ENCODE results near the gene NPPB. TPM values are rescaled to one million over a fixed set of nuclear protein-coding genes. Genes with fewer than 3 reads are reported as not detected.

NPPB gene
- total and polyA plus RNA-seq, 9 of the 15 experiments (the other 6 are each of a cell fraction or from before 2014, with no cell fraction given) = not detected

DNA sequence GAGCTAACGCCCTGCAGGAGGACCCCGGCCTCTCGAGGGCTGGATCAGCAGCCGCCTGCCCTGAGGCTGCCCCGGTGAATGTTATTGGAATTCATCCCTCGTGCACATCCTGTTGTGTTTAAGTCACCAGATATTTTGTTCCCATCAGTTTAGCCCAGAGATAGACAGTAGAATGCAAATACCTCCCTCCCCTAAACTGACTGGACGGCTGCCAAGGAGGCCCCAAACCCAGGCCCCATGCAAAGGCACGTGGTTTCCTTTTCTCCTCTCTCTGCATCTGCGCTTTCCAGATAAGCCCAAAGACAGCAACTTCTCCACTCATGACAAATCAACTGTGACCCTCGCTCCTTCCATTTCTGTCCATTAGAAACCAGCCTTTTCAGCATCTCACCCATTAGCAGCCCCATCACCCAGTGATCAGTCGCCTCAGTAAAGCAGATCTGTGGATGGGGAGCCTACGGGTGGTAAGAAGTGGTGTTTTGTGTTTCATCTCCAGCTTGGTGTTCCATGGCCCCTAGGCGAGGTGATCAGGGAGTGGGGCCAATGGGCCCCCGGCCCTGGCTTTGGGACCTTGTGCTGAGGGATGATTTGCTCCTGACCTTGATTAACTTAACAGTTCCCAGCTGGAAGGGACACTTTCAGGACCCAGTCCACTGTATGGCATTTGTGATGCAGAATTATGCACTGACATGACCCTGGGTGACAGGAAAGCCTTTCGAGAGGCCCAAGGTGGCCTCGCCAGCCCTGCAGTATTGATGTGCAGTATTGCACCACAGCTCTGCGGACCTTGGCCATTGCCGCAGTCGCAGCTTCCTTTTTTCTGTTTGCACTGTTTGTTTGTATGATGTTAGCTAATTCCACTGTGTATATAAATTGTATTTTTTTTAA lies 16.3 kb downstream of the NPPB start (continued):
- peak; percentile 60 for TF ChIP-seq GABPA (tag; conservative IDR thresholded peaks at IDR 0.05; ENCODE audit: low read depth)
- TF ChIP-seq CHD2 (IDR thresholded peaks at IDR 0.05; ENCODE audit: low read depth, low read length) = 0 out of 2 replicates have a peak, but pooled peaks have one; percentile 29
- TF ChIP-seq TOE1 (IDR thresholded peaks at IDR 0.05; ENCODE audit: borderline replicate concordance) = peak; percentile 95
- no peak for TF ChIP-seq TOE1 (CRISPR knock-in tag; IDR thresholded peaks at IDR 0.05; ENCODE audit: borderline replicate concordance, low read depth)
- TF ChIP-seq, protein P1, sequence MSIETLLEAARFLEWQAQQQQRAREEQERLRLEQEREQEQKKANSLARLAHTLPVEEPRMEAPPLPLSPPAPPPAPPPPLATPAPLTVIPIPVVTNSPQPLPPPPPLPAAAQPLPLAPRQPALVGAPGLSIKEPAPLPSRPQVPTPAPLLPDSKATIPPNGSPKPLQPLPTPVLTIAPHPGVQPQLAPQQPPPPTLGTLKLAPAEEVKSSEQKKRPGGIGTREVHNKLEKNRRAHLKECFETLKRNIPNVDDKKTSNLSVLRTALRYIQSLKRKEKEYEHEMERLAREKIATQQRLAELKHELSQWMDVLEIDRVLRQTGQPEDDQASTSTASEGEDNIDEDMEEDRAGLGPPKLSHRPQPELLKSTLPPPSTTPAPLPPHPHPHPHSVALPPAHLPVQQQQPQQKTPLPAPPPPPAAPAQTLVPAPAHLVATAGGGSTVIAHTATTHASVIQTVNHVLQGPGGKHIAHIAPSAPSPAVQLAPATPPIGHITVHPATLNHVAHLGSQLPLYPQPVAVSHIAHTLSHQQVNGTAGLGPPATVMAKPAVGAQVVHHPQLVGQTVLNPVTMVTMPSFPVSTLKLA (conservative IDR thresholded peaks at IDR 0.05) = peak; percentile 98 to 99
- TF ChIP-seq SMARCE1 (IDR thresholded peaks at IDR 0.05) = peak; percentile 96
- TF ChIP-seq, protein P2, sequence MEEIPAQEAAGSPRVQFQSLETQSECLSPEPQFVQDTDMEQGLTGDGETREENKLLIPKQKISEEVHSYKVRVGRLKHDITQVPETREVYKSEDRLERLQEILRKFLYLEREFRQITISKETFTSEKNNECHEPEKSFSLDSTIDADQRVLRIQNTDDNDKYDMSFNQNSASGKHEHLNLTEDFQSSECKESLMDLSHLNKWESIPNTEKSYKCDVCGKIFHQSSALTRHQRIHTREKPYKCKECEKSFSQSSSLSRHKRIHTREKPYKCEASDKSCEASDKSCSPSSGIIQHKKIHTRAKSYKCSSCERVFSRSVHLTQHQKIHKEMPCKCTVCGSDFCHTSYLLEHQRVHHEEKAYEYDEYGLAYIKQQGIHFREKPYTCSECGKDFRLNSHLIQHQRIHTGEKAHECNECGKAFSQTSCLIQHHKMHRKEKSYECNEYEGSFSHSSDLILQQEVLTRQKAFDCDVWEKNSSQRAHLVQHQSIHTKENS (CRISPR knock-in tag; IDR thresholded peaks at IDR 0.05) = no peak
- 0 out of 2 replicates have a peak, but pooled peaks have one; percentile 34 for TF ChIP-seq MEF2A (IDR thresholded peaks at IDR 0.05; ENCODE audit: control insufficient read depth, low read depth, low read length)
- TF ChIP-seq ZNF384 (IDR thresholded peaks at IDR 0.05; ENCODE audit: low read depth, low read length) = no peak
- TF ChIP-seq ZBTB17 (CRISPR knock-in tag; IDR thresholded peaks at IDR 0.05) = peak; percentile 69; the same call in 1 of the 2 replicates
- peak; percentile 76 for TF ChIP-seq PML (IDR thresholded peaks at IDR 0.05; ENCODE audit: low read length)
- peak; percentile 71; the same call in 1 of the 2 replicates for TF ChIP-seq ESRRA (IDR thresholded peaks at IDR 0.05; ENCODE audit: borderline replicate concordance, low read depth)
- peak; percentile 84 for TF ChIP-seq ZNF589 (CRISPR knock-in tag; IDR thresholded peaks at IDR 0.05; ENCODE audit: low read depth)
- no peak for TF ChIP-seq ATF1 (CRISPR knock-in tag; IDR thresholded peaks at IDR 0.05)
- TF ChIP-seq ATF1 (tag; IDR thresholded peaks at IDR 0.05) = peak; percentile 71
- TF ChIP-seq, protein P3, sequence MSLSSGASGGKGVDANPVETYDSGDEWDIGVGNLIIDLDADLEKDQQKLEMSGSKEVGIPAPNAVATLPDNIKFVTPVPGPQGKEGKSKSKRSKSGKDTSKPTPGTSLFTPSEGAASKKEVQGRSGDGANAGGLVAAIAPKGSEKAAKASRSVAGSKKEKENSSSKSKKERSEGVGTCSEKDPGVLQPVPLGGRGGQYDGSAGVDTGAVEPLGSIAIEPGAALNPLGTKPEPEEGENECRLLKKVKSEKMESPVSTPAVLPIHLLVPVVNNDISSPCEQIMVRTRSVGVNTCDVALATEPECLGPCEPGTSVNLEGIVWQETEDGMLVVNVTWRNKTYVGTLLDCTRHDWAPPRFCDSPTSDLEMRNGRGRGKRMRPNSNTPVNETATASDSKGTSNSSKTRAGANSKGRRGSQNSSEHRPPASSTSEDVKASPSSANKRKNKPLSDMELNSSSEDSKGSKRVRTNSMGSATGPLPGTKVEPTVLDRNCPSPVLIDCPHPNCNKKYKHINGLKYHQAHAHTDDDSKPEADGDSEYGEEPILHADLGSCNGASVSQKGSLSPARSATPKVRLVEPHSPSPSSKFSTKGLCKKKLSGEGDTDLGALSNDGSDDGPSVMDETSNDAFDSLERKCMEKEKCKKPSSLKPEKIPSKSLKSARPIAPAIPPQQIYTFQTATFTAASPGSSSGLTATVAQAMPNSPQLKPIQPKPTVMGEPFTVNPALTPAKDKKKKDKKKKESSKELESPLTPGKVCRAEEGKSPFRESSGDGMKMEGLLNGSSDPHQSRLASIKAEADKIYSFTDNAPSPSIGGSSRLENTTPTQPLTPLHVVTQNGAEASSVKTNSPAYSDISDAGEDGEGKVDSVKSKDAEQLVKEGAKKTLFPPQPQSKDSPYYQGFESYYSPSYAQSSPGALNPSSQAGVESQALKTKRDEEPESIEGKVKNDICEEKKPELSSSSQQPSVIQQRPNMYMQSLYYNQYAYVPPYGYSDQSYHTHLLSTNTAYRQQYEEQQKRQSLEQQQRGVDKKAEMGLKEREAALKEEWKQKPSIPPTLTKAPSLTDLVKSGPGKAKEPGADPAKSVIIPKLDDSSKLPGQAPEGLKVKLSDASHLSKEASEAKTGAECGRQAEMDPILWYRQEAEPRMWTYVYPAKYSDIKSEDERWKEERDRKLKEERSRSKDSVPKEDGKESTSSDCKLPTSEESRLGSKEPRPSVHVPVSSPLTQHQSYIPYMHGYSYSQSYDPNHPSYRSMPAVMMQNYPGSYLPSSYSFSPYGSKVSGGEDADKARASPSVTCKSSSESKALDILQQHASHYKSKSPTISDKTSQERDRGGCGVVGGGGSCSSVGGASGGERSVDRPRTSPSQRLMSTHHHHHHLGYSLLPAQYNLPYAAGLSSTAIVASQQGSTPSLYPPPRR (CRISPR knock-in tag; IDR thresholded peaks at IDR 0.05; ENCODE audit: borderline replicate concordance) = no peak
- TF ChIP-seq, protein P4, sequence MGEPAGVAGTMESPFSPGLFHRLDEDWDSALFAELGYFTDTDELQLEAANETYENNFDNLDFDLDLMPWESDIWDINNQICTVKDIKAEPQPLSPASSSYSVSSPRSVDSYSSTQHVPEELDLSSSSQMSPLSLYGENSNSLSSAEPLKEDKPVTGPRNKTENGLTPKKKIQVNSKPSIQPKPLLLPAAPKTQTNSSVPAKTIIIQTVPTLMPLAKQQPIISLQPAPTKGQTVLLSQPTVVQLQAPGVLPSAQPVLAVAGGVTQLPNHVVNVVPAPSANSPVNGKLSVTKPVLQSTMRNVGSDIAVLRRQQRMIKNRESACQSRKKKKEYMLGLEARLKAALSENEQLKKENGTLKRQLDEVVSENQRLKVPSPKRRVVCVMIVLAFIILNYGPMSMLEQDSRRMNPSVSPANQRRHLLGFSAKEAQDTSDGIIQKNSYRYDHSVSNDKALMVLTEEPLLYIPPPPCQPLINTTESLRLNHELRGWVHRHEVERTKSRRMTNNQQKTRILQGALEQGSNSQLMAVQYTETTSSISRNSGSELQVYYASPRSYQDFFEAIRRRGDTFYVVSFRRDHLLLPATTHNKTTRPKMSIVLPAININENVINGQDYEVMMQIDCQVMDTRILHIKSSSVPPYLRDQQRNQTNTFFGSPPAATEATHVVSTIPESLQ (CRISPR knock-in tag; IDR thresholded peaks at IDR 0.05) = no peak
- TF ChIP-seq TRIM28 (IDR thresholded peaks at IDR 0.05) = 0 out of 2 replicates have a peak, but pooled peaks have one; percentile 43

All from K562 (cell line).